ENCODE results near the gene CERS6. TPM values are rescaled to one million over a fixed set of nuclear protein-coding genes. Genes with fewer than 3 reads are reported as not detected.

CERS6 gene
- total and polyA plus RNA-seq, 4 donors = 4.3 to 25.8 (median 13.6) TPM

GRCh38 chr2:168567836-168568235 is 111.8 kb downstream of the CERS6 start:
- peaks cover 0 to 27% (median 0%) of the 10 kb centered on the region in 5 donors for H3K4me1 ChIP-seq (ENCODE audit: control insufficient read depth in 5 of 5, insufficient read depth in 5 of 5, low read length in 5 of 5)
- H3K4me3 ChIP-seq = no peak overlapping the region
- no peak for TF ChIP-seq CTCF (IDR thresholded peaks at IDR 0.05; ENCODE audit: control extremely low read depth, extremely low read depth)
- ATAC-seq (ENCODE audit: insufficient read depth, low FRiP score) = no peak
- no peaks in the 10 kb centered on the region for H3K36me3 ChIP-seq (ENCODE audit: control insufficient read depth in 4 of 4, insufficient read depth in 4 of 4, low read length in 4 of 4)
- no peaks in the 10 kb centered on the region for H3K9me3 ChIP-seq (ENCODE audit: control insufficient read depth in 4 of 4, insufficient read depth in 3 of 4, low read length in 3 of 4)
- no peak overlapping the region for H3K9ac ChIP-seq (ENCODE audit: insufficient read depth in 1 of 2, low read length in 2 of 2)
- no peaks in the 10 kb centered on the region for H3K27me3 ChIP-seq (ENCODE audit: control insufficient read depth in 3 of 3, insufficient read depth in 3 of 3, low read length in 2 of 3)
- peak overlapping the region in 1 of 2 donors; percentile 75 for H3K27ac ChIP-seq (ENCODE audit: low read depth in 1 of 2, low read length in 1 of 2)
- DNase-seq = no peak
- WGBS, 2 donors = 96 to 97% methylated on average over 4 of the region's 4 CpGs

- no peak overlapping the region for H3K9ac ChIP-seq (ENCODE audit: insufficient read depth in 1 of 2, low read length in 2 of 2)
- DNase-seq (peak in 2 of 3 donors; percentile 68 to 80), ATAC-seq (ENCODE audit: insufficient read depth, low FRiP score) (no peak)
- no peaks in the 10 kb centered on the region for H3K27me3 ChIP-seq (ENCODE audit: control insufficient read depth in 3 of 3, insufficient read depth in 3 of 3, low read length in 2 of 3)
- no peak for TF ChIP-seq CTCF (IDR thresholded peaks at IDR 0.05; ENCODE audit: control extremely low read depth, extremely low read depth)
- H3K4me1 ChIP-seq (ENCODE audit: control insufficient read depth in 5 of 5, insufficient read depth in 5 of 5, low read length in 5 of 5) = peaks cover 0 to 26% (median 0%) of the 10 kb centered on the region in 5 donors
- H3K27ac ChIP-seq (ENCODE audit: low read depth in 1 of 2, low read length in 1 of 2) = peak overlapping the region in 1 of 2 donors; percentile 51
- WGBS, 2 donors = 86 to 91% methylated on average over 6 of the region's 6 CpGs
- no peaks in the 10 kb centered on the region for H3K9me3 ChIP-seq (ENCODE audit: control insufficient read depth in 4 of 4, insufficient read depth in 3 of 4, low read length in 3 of 4)
- H3K4me3 ChIP-seq = no peak overlapping the region
- no peaks in the 10 kb centered on the region for H3K36me3 ChIP-seq (ENCODE audit: control insufficient read depth in 4 of 4, insufficient read depth in 4 of 4, low read length in 4 of 4)
Measured at GRCh38 chr2:168568476-168569267, 112.6 kb downstream of the CERS6 start.

- Histone ChIP-seq H3K4me3 (no peak overlapping the region), H3K36me3 (ENCODE audit: control insufficient read depth in 4 of 4, insufficient read depth in 4 of 4, low read length in 4 of 4) (no peaks in the 10 kb centered on the region), H3K4me1 (ENCODE audit: control insufficient read depth in 5 of 5, insufficient read depth in 5 of 5, low read length in 5 of 5) (peaks cover 0 to 20% (median 0%) of the 10 kb centered on the region in 5 donors), H3K27me3 (ENCODE audit: control insufficient read depth in 3 of 3, insufficient read depth in 3 of 3, low read length in 2 of 3) (no peaks in the 10 kb centered on the region), H3K27ac (ENCODE audit: low read depth in 1 of 2, low read length in 1 of 2) (no peak overlapping the region), H3K9ac (ENCODE audit: insufficient read depth in 1 of 2, low read length in 2 of 2) (no peak overlapping the region), H3K9me3 (ENCODE audit: control insufficient read depth in 4 of 4, insufficient read depth in 3 of 4, low read length in 3 of 4) (no peaks in the 10 kb centered on the region)
- no peak for DNase-seq
- no peak for TF ChIP-seq CTCF (IDR thresholded peaks at IDR 0.05; ENCODE audit: control extremely low read depth, extremely low read depth)
- 45 to 59% methylated on average over 5 of the region's 5 CpGs for WGBS, 2 donors
- ATAC-seq (ENCODE audit: insufficient read depth, low FRiP score) = no peak
Measured at GRCh38 chr2:168571061-168571460, 115.0 kb downstream of the CERS6 start.

Data from lung (tissue), 12 donors.